K562 (cell line): ENCODE data around the gene DDRGK1. TPM values are rescaled to one million over a fixed set of nuclear protein-coding genes. Genes with fewer than 3 reads are reported as not detected.

Experiments
- BCL6 ChIP-seq: fragments of 250-450 bp; sonication (Bioruptor Pico); IDR thresholded peaks from 2 replicates; pipeline ENCODE4 v1.4.0; 2020
- BDP1 ChIP-seq: IDR thresholded peaks from 3 replicates; pipeline ENCODE4 v1.6.1; 2011; ENCODE audit not compliant: insufficient read length, insufficient read depth
- CBX2 ChIP-seq: fragments of 200-600 bp; sonication (generic); IDR thresholded peaks from one replicate; pipeline ENCODE4 v1.6.1; 2012; ENCODE audit warnings: mild to moderate bottlenecking, low read length, inconsistent platforms; ENCODE audit not compliant: insufficient read depth, poor library complexity, severe bottlenecking
- DLX4 ChIP-seq: fragments of 250-450 bp; sonication (Bioruptor Pico); IDR thresholded peaks from 2 replicates; pipeline ENCODE4 v1.6.1; 2021; ENCODE audit warnings: mild to moderate bottlenecking
- ELF2 ChIP-seq: fragments of 250-450 bp; sonication (Bioruptor Pico); IDR thresholded peaks from 2 replicates; pipeline ENCODE4 v1.5.0; 2021; ENCODE audit warnings: mild to moderate bottlenecking
- FOS ChIP-seq: IDR thresholded peaks from 3 replicates; pipeline ENCODE4 v1.6.1; 2011; ENCODE audit not compliant: insufficient read length; ENCODE audit errors: extremely low read depth
- GABPB1 ChIP-seq: sonication (generic); formaldehyde crosslinking; IDR thresholded peaks from 2 replicates; pipeline ENCODE4 v1.8.0; 2022; ENCODE audit warnings: mild to moderate bottlenecking, missing genetic modification reagents
- HES1 ChIP-seq: fragments of 450-650 bp; IDR thresholded peaks from 2 replicates; pipeline ENCODE4 v1.6.1; 2016; ENCODE audit warnings: low read depth, mild to moderate bottlenecking, moderate library complexity
- HEY1 ChIP-seq: fragments of 250-450 bp; sonication (Bioruptor Pico); IDR thresholded peaks from 2 replicates; pipeline ENCODE4 v1.5.0; 2020; ENCODE audit warnings: mild to moderate bottlenecking, moderate library complexity, borderline replicate concordance
- HNRNPL ChIP-seq: fragments of 200-400 bp; formaldehyde crosslinking; IDR thresholded peaks from 2 replicates; pipeline ENCODE4 v1.6.1; 2017; ENCODE audit warnings: low read depth, mild to moderate bottlenecking, low read length
- KDM5B ChIP-seq: fragments of 200-600 bp; sonication (generic); IDR thresholded peaks from 2 replicates; pipeline ENCODE4 v1.6.1; 2012; ENCODE audit warnings: low read depth, mild to moderate bottlenecking, moderate library complexity, low read length, control low read depth, inconsistent platforms; ENCODE audit not compliant: insufficient replicate concordance
- LARP7 ChIP-seq: fragments of 450-650 bp; IDR thresholded peaks from 2 replicates; pipeline ENCODE4 v1.6.1; 2016
- MCM3 ChIP-seq: fragments of 450-650 bp; IDR thresholded peaks from 2 replicates; pipeline ENCODE4 v1.6.1; 2016
- MED1 ChIP-seq: sonication (generic); formaldehyde crosslinking; IDR thresholded peaks from 2 replicates; pipeline ENCODE4 v1.8.1; 2023; ENCODE audit warnings: missing genetic modification reagents, borderline replicate concordance
- NR1H2 ChIP-seq: sonication (generic); formaldehyde crosslinking; IDR thresholded peaks from 2 replicates; pipeline ENCODE4 v1.4.0; 2020; ENCODE audit warnings: mild to moderate bottlenecking, missing genetic modification reagents
- RAD21 ChIP-seq, 2 experiments: fragments of 250-450 bp in 1 of 2; fragments of 450-650 bp in 1 of 2; sonication (Bioruptor Pico) in 1 of 2; formaldehyde crosslinking in 1 of 2; IDR thresholded peaks in 1 of 2; conservative IDR thresholded peaks in 1 of 2; 2 replicates each; pipeline versions ENCODE4 v1.4.0 to v1.8.0; 2020 to 2022; ENCODE audit warnings: mild to moderate bottlenecking in 2 of 2, moderate library complexity in 1 of 2
- RAD51 ChIP-seq: fragments of 450-650 bp; IDR thresholded peaks from 2 replicates; pipeline ENCODE4 v1.7.1; 2016; ENCODE audit warnings: low read depth, mild to moderate bottlenecking, borderline replicate concordance
- RUNX1 ChIP-seq: sonication (generic); IDR thresholded peaks from 2 replicates; pipeline ENCODE4 v1.6.1; 2016; ENCODE audit warnings: antibody characterized with exemption, low read depth
- SRSF1 ChIP-seq: fragments of 200-400 bp; formaldehyde crosslinking; IDR thresholded peaks from 2 replicates; pipeline ENCODE4 v1.6.1; 2017; ENCODE audit warnings: mild to moderate bottlenecking, low read depth, low read length, moderate library complexity
- XRCC3 ChIP-seq: fragments of 450-650 bp; IDR thresholded peaks from 2 replicates; pipeline ENCODE4 v1.6.1; 2017; ENCODE audit warnings: mild to moderate bottlenecking, moderate library complexity
- ZBTB12 ChIP-seq: fragments of 250-450 bp; sonication (Bioruptor Pico); IDR thresholded peaks from 2 replicates; pipeline ENCODE4 v1.4.0; 2020
- ZFX ChIP-seq: sonication (generic); formaldehyde crosslinking; IDR thresholded peaks from 2 replicates; pipeline ENCODE4 v1.8.0; 2022; ENCODE audit warnings: mild to moderate bottlenecking, missing genetic modification reagents, moderate library complexity
- ZNF75A ChIP-seq: fragments of 450-650 bp; formaldehyde crosslinking; IDR thresholded peaks from 2 replicates; pipeline ENCODE4 v1.4.0; 2020; ENCODE audit warnings: mild to moderate bottlenecking
- polyA plus RNA-seq, 8 experiments: library from polyadenylated mRNA; depleted of rRNA in 4 of 8; stranded (reverse) in 5 of 8; unstranded in 3 of 8; fragments of >200 nt; fragmentation: Nextera tagmentation in 2 of 8; fragmentation: Illumina TruSeq in 1 of 8; extraction: Ambion mirVana in 2 of 8; extraction: Trizol in 1 of 8; gene quantifications; 2 replicates each; pipeline versions ENCODE4 v1.2.1 to v1.2.3, GENCODE V29; 2011 to 2014; ENCODE audit warnings: inconsistent platforms in 1 of 8, missing spikeins in 1 of 8
- total RNA-seq, 7 experiments: library from RNA; depleted of rRNA in 6 of 7; stranded (reverse); fragments of >200 nt in 6 of 7; fragmentation: Illumina TruSeq in 2 of 7; extraction: Trizol in 2 of 7; gene quantifications; 2 replicates each; pipeline versions ENCODE4 v1.2.1 to v1.2.3, GENCODE V29; 2011 to 2021; ENCODE audit warnings: low replicate concordance in 1 of 7
- TF ChIP-seq, protein P1 (sequence below), 2 experiments: fragments of 450-650 bp; IDR thresholded peaks; 2 replicates each; pipeline ENCODE4 v1.6.1; 2016
- TF ChIP-seq, protein P2 (sequence below), 2 experiments: fragments of 450-650 bp in 1 of 2; sonication (generic) in 1 of 2; formaldehyde crosslinking in 1 of 2; IDR thresholded peaks in 1 of 2; conservative IDR thresholded peaks in 1 of 2; 2 replicates each; pipeline versions ENCODE4 v1.6.1 to v1.8.1; 2016 to 2023; ENCODE audit warnings: mild to moderate bottlenecking in 2 of 2, moderate library complexity in 2 of 2, inconsistent platforms in 1 of 2, missing genetic modification reagents in 1 of 2

Gene DDRGK1
- total and polyA plus RNA-seq, 9 of the 15 experiments (the other 6 are each of a cell fraction or from before 2014, with no cell fraction given): 2.3 to 54.4 (median 29.1) TPM

DNA sequence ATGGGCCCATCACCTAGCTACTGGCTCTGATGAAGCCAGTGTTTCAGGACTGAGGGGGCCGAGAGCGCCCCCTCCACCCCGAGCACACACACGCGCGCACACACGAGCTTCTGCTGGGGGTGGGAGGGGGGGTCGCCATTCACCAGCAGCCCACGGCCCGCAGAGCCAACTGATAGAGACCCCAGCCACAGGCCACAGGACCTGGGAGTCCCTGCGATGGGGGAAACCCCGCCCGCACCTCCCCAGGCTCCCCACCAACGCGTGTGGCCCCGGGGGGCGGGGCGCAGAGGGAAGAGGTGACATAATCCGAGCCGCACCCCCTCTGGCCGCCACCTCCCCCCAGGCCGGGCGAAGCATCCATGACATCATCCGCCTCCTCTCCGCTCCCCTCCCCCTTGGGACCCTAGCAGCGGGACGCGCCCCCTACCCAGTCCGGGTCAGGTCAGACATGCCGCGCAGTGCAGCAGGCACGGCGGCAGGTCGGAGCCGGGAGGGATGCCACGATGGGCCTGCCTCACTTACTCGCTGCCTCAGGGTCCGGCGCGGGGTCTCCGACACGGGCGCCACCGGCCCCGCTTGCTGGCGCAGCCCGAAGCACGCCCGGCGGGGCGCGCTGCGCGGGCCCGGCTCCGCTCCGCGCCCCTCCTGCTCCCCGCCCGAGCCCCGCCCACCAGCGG is 31.4 kb downstream of the DDRGK1 start, which contains the start of gene LZTS3 (continued):
- TF ChIP-seq RAD21 (CRISPR knock-in tag; conservative IDR thresholded peaks at IDR 0.05 in 1 of 2, IDR thresholded peaks at IDR 0.05 in 1 of 2): no peak
- TF ChIP-seq RUNX1: no peak
- peak; percentile 57; the same call in 1 of the 2 replicates for TF ChIP-seq ZFX (CRISPR knock-in tag)
- TF ChIP-seq RAD51: no peak
- no peak for TF ChIP-seq NR1H2 (CRISPR knock-in tag)
- no peak for TF ChIP-seq CBX2
- TF ChIP-seq, protein P1, sequence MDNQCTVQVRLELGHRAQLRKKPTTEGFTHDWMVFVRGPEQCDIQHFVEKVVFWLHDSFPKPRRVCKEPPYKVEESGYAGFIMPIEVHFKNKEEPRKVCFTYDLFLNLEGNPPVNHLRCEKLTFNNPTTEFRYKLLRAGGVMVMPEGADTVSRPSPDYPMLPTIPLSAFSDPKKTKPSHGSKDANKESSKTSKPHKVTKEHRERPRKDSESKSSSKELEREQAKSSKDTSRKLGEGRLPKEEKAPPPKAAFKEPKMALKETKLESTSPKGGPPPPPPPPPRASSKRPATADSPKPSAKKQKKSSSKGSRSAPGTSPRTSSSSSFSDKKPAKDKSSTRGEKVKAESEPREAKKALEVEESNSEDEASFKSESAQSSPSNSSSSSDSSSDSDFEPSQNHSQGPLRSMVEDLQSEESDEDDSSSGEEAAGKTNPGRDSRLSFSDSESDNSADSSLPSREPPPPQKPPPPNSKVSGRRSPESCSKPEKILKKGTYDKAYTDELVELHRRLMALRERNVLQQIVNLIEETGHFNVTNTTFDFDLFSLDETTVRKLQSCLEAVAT (IDR thresholded peaks at IDR 0.05): no peak
- TF ChIP-seq, protein P2, sequence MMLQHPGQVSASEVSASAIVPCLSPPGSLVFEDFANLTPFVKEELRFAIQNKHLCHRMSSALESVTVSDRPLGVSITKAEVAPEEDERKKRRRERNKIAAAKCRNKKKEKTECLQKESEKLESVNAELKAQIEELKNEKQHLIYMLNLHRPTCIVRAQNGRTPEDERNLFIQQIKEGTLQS (IDR thresholded peaks at IDR 0.05): peak; percentile 95
- TF ChIP-seq, protein P2 (CRISPR knock-in tag; conservative IDR thresholded peaks at IDR 0.05): no peak
- TF ChIP-seq BCL6 (CRISPR knock-in tag): no peak
- TF ChIP-seq HNRNPL: no peak
- TF ChIP-seq ZNF75A (CRISPR knock-in tag): no peak
- TF ChIP-seq FOS: no peak
- no peak for TF ChIP-seq XRCC3
- TF ChIP-seq MED1 (CRISPR knock-in tag): no peak
- no peak for TF ChIP-seq HES1
- TF ChIP-seq ELF2 (CRISPR knock-in tag): no peak
- TF ChIP-seq ZBTB12 (CRISPR knock-in tag): no peak
- TF ChIP-seq KDM5B: peak; percentile 38
- TF ChIP-seq LARP7: no peak
- no peak for TF ChIP-seq DLX4 (CRISPR knock-in tag)
- no peak for TF ChIP-seq HEY1
- TF ChIP-seq SRSF1: no peak
- no peak for TF ChIP-seq MCM3
- peak; percentile 73 for TF ChIP-seq GABPB1 (CRISPR knock-in tag)
- no peak for TF ChIP-seq BDP1
